Muscle of leg (tissue), 11 donors: Measurements from ENCODE around the gene RFX8. TPM values are rescaled to one million over a fixed set of nuclear protein-coding genes. Genes with fewer than 3 reads are reported as not detected.
"Not testable (repeated sequence)": the region's sequence is repeated elsewhere in the genome, so short reads cannot be mapped to it uniquely, and the experiment has no call there.

Experiments
- DNase-seq: peaks from one replicate; pipeline ENCODE4 v3.0.0; 2013
- H3K27ac ChIP-seq: one replicate; pipeline ENCODE4 v1.5.1; 2013; ENCODE audit warnings: mild to moderate bottlenecking, low read length, control low read depth
- H3K27me3 ChIP-seq: one replicate; pipeline ENCODE4 v1.6.1; 2013; ENCODE audit warnings: low read length; ENCODE audit not compliant: control insufficient read depth, insufficient read depth
- H3K36me3 ChIP-seq: one replicate; pipeline ENCODE4 v1.6.1; 2013; ENCODE audit warnings: low read length; ENCODE audit not compliant: control insufficient read depth, insufficient read depth
- H3K4me1 ChIP-seq: one replicate; pipeline ENCODE4 v1.6.1; 2013; ENCODE audit warnings: low read length; ENCODE audit not compliant: control insufficient read depth, insufficient read depth
- H3K4me3 ChIP-seq: one replicate; pipeline ENCODE4 v1.5.1; 2013; ENCODE audit warnings: low read length, control low read depth
- H3K9me3 ChIP-seq: replicated peaks from 2 replicates; pipeline ENCODE4 v1.6.1; 2013; ENCODE audit warnings: low read depth, low read length; ENCODE audit not compliant: control insufficient read depth
- WGBS: methylation state at CpG from one replicate; pipeline ENCODE4 v1.1.5; 2013; ENCODE audit warnings: missing lambda C conversion rate; ENCODE audit not compliant: insufficient coverage; 5-methylcytosine and 5-hydroxymethylcytosine counted together
- polyA plus RNA-seq, 8 donors: library from polyadenylated mRNA; unstranded; fragments of 120-200 nt; gene quantifications; one replicate each; pipeline versions ENCODE4 v1.2.1 to v1.2.3, GENCODE V29; 2013; ENCODE audit warnings: inconsistent platforms in 1 of 8, low replicate concordance in 1 of 8; ENCODE audit not compliant: insufficient read length in 8 of 8, insufficient read depth in 1 of 8
- total RNA-seq: library from RNA; stranded (reverse); fragments of 120-200 nt; gene quantifications from one replicate; pipeline ENCODE4 v1.2.4, GENCODE V29; 2013

The RFX8 gene
- total and polyA plus RNA-seq, 9 donors = 1.8 to 3.1 (median 2.2) TPM

DNA sequence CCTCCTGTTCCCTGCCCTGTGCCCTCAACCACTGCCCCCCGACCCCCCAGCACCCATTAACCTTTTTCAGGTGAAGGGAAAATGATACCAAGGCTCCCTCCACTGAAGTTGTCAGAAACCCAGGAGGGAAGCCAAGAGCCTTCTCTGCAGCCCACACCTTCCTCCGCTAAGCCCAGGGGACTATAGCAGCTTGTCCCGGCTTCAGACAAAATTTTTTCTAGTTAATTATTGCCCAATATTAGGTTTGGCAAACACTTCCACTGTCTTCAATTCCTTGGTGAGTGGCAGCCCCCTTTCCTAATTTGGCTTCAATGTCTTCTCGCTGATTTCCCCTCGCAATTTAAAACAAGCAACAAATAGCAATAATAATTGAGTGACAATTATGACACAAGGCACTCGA lies 23.9 kb downstream of the RFX8 start:
- whole genome bisulfite sequencing = no CpG with 5 or more reads among the region's 6 CpGs
- no peaks in the 10 kb centered on the region for H3K9me3 ChIP-seq

DNA sequence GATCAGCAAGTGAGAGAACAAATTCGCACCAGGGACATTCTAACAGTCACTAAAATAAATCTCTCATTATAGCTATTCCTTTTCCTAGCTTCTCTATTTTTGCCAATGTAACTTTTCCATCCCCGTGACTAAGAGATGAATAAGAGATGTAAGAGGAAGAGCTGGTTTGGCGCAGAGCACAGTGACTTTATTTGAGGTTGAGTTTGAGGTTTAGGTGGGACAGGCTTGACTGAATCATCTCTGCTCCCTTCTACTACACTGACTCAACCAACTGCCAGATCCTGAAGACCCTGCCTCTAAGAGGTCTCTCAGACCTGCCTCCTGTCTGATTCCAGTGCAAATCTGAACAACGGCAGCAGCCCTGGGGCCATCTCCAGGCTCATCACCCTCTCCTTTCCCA lies 28.0 kb downstream of the RFX8 start:
- no peak overlapping the region for H3K27ac ChIP-seq
- 75% methylated on average over 1 of the region's 4 CpGs for WGBS
- H3K4me1 ChIP-seq = no peaks in the 10 kb centered on the region
- no peaks in the 10 kb centered on the region for H3K36me3 ChIP-seq
- no peak for DNase-seq
- no peak overlapping the region for H3K4me3 ChIP-seq
- H3K27me3 ChIP-seq = peaks cover 2% of the 10 kb centered on the region
- H3K9me3 ChIP-seq = peaks cover 8% of the 10 kb centered on the region

More for the DNA sequence above, 23.9 kb downstream of the RFX8 start:
- Histone ChIP-seq H3K36me3 (no peaks in the 10 kb centered on the region), H3K4me3 (no peak overlapping the region), H3K4me1 (no peaks in the 10 kb centered on the region), H3K27me3 (no peaks in the 10 kb centered on the region), H3K27ac (no peak overlapping the region)
- DNase-seq = no peak

DNA sequence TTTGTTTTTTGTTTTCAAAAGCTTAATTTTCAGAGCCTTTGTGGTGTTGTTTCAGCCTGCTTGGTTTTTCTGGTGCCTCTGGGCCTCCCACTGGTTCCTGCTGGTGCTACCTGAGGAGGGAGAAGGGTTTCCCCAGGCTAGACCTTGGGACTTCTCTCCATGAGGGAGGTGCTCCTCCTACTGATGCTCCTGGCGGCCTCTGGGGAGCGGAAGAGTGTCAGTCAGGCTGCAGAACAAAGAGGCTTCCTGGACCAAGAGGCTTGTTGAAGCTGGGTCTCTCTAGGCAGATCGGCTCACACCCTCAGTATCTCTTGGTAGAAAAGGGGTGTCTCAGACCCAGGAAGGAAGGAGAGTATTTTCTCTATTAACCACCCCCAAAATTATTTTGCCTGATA lies 32.2 kb downstream of the RFX8 start:
- peaks cover 8% of the 10 kb centered on the region for H3K9me3 ChIP-seq
- peaks cover 2% of the 10 kb centered on the region for H3K27me3 ChIP-seq
- H3K4me3 ChIP-seq = no peak overlapping the region
- no peak overlapping the region for H3K27ac ChIP-seq
- H3K4me1 ChIP-seq = peaks cover 13% of the 10 kb centered on the region
- WGBS = 100% methylated on average over 1 of the region's 3 CpGs
- no peak for DNase-seq
- no peaks in the 10 kb centered on the region for H3K36me3 ChIP-seq

DNA sequence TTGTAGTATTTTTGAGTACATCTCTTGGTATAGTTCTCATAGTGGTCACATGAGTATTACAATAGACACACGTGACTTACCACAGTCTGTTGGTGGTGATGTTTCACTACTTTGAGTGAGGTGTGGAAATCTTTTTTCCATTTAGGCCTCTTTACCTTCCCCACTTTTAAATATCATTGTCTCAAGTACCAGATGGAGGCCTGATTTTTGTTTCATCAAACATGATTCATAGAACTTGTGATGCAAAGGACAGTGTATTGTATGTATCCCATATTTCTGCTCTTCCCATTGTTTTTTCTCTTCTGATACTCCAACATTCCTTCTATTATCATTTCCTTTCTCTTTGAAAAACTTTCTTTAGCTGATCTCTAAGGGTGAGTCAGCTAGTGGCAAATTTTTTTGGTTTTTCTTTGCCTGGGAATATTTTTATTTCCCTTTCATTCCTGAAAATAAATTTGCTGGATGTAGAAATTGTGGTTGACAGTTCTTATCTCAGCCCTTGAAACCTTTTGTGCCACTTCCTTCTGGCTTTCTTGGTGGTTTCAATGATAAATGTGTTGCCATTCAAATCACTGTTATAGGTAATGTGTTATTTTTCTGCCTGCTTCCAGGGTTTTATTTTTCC lies 32.8 kb downstream of the RFX8 start:
- Histone ChIP-seq H3K9me3 (peaks cover 8% of the 10 kb centered on the region), H3K36me3 (no peaks in the 10 kb centered on the region), H3K27me3 (peaks cover 2% of the 10 kb centered on the region), H3K27ac (no peak overlapping the region), H3K4me1 (peaks cover 13% of the 10 kb centered on the region), H3K4me3 (no peak overlapping the region)
- DNase-seq = no peak
- WGBS = no CpG with 5 or more reads among the region's 1 CpG

DNA sequence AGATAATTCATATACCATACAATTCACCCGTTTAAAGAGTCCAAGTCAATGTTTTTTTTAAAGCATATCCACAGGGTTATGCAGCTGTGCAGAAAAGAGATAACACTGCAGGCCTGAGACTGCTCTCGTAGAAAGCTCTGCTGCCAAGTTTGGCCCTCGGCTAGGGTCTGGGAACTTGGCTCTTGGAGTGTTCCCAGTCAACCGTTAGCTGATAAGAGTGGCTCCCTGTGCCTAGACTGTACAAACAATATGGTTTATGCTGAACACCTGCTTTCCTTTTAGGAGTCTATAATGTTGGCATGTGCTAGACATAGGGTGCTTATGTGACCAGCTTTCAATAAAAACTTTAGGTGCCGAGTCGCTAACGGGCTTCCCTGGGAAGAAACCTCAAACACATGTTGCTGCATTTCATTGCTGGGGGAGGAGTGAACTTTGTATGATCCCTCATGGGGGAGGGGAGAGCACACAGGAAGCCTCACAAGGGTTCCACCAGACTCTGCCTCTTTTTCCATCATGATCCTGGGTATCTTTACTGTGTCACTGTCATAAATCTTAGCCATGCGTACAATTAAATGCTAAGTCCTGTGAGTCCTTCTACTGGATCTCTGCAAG lies 34.7 kb downstream of the RFX8 start:
- peaks cover 8% of the 10 kb centered on the region for H3K9me3 ChIP-seq
- 31% methylated on average over 5 of the region's 8 CpGs for WGBS
- H3K36me3 ChIP-seq = no peaks in the 10 kb centered on the region
- DNase-seq = peak; percentile 60
- H3K27me3 ChIP-seq = peaks cover 2% of the 10 kb centered on the region
- peaks cover 22% of the 10 kb centered on the region for H3K4me1 ChIP-seq
- H3K27ac ChIP-seq = peak overlapping the region; percentile 81
- no peak overlapping the region for H3K4me3 ChIP-seq

DNA sequence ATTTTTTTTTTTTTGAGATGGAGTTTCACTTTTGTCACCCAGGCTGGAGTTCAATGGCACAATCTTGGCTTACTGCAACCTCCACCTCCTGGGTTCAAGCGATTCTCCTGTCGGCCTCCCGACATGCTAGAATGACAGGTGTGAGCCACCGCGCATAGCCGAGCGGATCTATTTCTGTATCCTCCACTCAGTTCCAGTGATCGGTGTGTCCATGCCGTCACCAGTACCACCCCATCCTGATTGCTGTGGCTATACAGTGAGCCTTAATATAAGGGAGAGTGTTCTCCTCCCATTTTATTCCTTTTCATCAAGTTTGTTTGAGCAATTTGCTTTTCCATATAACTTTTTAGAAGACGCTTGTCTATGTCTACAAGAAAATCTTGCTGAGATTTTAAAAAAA lies 35.2 kb downstream of the RFX8 start:
- Histone ChIP-seq H3K27me3 (peaks cover 2% of the 10 kb centered on the region), H3K36me3 (no peaks in the 10 kb centered on the region), H3K27ac (peak overlapping the region; percentile 81), H3K4me3 (no peak overlapping the region), H3K9me3 (peaks cover 6% of the 10 kb centered on the region), H3K4me1 (peaks cover 27% of the 10 kb centered on the region)
- WGBS = 84% methylated on average over 3 of the region's 10 CpGs
- no peak for DNase-seq

DNA sequence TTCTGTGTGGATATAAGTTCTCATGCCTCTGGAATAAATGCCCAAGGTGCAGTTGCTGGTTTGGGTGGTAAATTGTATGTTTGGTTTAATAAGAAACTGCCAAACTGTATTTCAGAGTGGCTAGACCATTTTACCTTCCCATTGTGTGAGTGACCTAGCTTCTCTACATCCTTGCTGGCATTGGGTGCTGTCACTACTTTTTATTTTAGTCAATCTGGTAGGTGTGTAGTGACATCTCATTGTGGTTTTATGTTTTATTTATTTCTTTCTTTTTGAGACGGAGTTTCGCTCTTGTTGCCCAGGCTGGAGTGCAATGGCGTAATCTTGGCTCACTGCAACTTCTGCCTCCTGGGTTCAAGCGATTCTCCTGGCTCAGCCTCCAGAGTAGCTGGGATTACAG lies 36.4 kb downstream of the RFX8 start:
- H3K9me3 ChIP-seq, H3K4me3 ChIP-seq, H3K36me3 ChIP-seq, H3K27ac ChIP-seq, DNase-seq, H3K27me3 ChIP-seq: not testable (repeated sequence)
- H3K4me1 ChIP-seq = peaks cover 29% of the 10 kb centered on the region
- no CpG with 5 or more reads among the region's 4 CpGs for WGBS

DNA sequence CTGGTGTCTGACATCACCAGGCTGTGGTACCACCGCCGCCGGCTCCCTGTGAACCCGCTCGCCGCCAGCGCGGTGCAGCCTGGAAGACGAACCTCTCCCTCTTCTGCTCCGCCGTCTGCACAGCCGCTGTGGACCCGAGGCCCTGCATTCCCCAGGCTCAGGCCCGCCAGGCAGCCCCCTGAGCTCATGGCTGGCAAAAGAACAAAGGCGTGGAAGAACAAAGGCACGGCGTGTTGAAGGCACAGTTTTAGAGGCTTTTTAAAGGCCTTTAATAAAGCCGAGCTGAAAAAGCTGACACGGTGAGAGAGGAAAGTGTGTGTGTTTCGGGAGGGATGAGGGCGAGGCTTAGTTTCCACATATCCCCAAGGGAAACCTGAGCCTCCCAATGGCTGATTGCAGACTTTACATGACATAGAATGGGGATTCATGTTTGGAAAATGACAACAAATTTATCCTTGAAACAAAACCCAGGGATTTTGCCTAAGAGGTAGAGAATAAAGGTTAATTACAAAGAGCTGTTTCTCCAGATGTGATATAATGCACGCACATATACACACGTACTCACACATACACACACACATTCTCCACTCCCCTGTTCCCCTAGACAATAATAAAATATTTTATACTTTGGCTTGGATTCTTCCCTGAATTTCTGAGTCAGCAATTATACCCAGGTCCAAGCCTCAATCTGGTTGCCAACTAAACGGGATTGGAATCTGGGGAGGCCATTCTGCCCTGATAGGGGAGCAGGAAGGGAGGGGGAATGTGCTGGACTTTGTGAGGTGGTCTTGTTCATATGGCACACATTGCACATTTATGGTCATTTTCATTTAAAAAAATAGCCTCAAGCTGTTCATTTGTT lies 39.7 kb downstream of the RFX8 start:
- H3K27ac ChIP-seq = peak overlapping the region; percentile 60
- WGBS = 24% methylated on average over 12 of the region's 24 CpGs
- H3K9me3 ChIP-seq = no peaks in the 10 kb centered on the region
- H3K27me3 ChIP-seq = no peaks in the 10 kb centered on the region
- H3K36me3 ChIP-seq = no peaks in the 10 kb centered on the region
- peak overlapping the region; percentile 31 for H3K4me3 ChIP-seq
- peak; percentile 72 for DNase-seq
- H3K4me1 ChIP-seq = peaks cover 25% of the 10 kb centered on the region

DNA sequence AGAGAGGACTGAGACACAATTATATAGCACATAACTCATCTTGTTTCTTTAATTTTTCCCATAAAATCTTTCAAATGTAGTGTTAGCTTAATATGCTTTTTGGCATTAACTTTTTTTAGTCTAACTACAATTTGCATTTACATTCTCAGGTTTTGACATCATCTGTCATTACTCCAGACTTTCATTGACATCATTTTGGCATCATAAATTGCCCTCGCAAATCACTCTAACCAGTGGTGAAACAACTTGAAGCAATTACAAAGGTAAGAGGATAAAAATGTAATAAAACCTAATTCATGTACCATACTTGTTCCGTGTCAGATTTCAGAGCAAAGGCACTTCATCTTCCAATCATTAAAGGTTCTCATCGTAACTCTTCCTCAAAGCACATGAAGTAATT lies 41.4 kb downstream of the RFX8 start:
- no peaks in the 10 kb centered on the region for H3K9me3 ChIP-seq
- WGBS = no CpG with 5 or more reads among the region's 3 CpGs
- no peak overlapping the region for H3K27ac ChIP-seq
- no peaks in the 10 kb centered on the region for H3K27me3 ChIP-seq
- H3K36me3 ChIP-seq = no peaks in the 10 kb centered on the region
- DNase-seq = peak; percentile 33
- no peak overlapping the region for H3K4me3 ChIP-seq
- peaks cover 23% of the 10 kb centered on the region for H3K4me1 ChIP-seq

DNA sequence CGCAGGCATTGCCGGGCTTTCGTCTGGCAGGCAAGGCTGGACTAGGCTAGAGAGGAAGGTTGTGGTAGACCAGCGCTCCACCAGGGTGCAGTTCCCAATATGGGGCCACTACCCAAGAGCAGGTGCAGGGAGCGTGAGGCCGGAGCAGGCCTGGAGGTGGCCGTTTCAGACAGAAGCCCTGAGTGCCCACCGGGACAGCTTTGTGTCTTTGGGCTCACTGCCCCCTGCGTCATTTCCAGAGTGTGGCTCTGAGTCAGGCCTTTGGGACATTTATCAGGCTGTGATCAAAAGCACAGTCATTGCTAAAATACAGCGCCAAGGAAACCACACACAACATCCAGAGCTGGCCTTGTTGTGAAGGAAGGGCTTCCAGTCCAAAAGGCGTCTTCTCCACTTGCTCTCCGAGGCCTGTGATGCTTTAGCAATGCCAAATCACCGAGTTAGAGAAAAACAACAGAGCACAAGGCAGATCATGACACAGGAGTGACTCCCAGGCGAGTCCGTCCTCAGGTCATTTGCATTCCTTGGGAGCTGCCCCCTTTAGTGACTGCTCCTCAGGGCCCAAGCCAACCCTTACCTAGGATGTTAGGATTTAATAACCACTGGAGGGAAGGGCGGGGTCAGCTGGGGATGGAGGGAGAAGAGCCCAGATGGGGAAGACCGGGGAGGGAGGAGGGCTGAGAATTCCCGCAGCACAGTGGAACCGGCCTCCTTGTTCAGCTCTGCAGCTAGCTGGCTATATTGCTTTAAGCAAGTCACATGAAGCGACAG lies 42.3 kb downstream of the RFX8 start:
- peak; percentile 58 for DNase-seq

More for the DNA sequence above, 42.3 kb downstream of the RFX8 start:
- peaks cover 26% of the 10 kb centered on the region for H3K4me1 ChIP-seq
- no peaks in the 10 kb centered on the region for H3K36me3 ChIP-seq
- no peaks in the 10 kb centered on the region for H3K9me3 ChIP-seq
- 65% methylated on average over 16 of the region's 20 CpGs for WGBS
- no peak overlapping the region for H3K4me3 ChIP-seq
- H3K27me3 ChIP-seq = no peaks in the 10 kb centered on the region
- H3K27ac ChIP-seq = no peak overlapping the region
